Bronchial epithelial cell (primary cell): ENCODE measurements around the gene TMEM171. TPM values are rescaled to one million over a fixed set of nuclear protein-coding genes. Genes with fewer than 3 reads are reported as not detected.

Experiments used
- DNase-seq: peaks from one replicate; pipeline ENCODE4 v3.0.0-alpha.2; 2010; ENCODE audit warnings: low read depth
- FAIRE-seq: peaks from 2 replicates; lab custom pipeline; 2011; peaks lifted over from hg19 to GRCh38; lab: Jason Lieb, UNC
- H3K27me3 ChIP-seq: 2 replicates; pipeline ENCODE4 v1.5.1; 2011; ENCODE audit warnings: low read length; ENCODE audit not compliant: control insufficient read depth, insufficient read depth
- H3K36me3 ChIP-seq: 2 replicates; pipeline ENCODE4 v1.5.1; 2011; ENCODE audit warnings: low read length; ENCODE audit not compliant: control insufficient read depth, insufficient read depth
- H3K4me3 ChIP-seq: 2 replicates; pipeline ENCODE4 v1.5.1; 2011; ENCODE audit warnings: mild to moderate bottlenecking, low read depth, low read length, control low read depth
- CTCF ChIP-seq: IDR thresholded peaks from 2 replicates; pipeline ENCODE4 v1.5.1; 2011; ENCODE audit warnings: mild to moderate bottlenecking, moderate library complexity, low read length, control low read depth, inconsistent platforms; ENCODE audit not compliant: insufficient read depth, severe bottlenecking
- total RNA-seq: library from RNA; depleted of rRNA; stranded (reverse); fragments of >200 nt; gene quantifications from 2 replicates; pipeline ENCODE4 v1.2.1, GENCODE V29; 2014

TMEM171 gene
- total RNA-seq, 1 donor from 2014 or later = 0.26 TPM

DNA sequence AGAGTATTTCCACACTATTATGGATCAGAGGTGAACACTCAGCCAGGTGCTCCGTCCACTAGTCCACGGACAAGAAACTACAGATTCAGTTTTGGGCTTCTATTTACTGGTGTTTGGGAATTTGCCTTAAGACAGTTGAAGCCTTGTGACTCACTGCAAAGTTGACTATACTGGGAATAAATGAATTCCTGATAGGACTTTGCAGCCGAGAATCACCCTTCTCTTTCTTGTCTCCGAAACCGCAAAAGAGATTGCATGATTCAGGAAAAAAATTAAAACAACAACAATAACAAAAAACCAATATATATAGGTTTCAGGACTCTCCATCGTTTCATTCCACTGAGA lies 716 bp downstream of the TMEM171 start:
- FAIRE-seq (no peak), DNase-seq (peak; percentile 41)
- no peaks in the 10 kb centered on the region for H3K27me3 ChIP-seq
- H3K4me3 ChIP-seq = peak overlapping the region; percentile 49
- no peaks in the 10 kb centered on the region for H3K36me3 ChIP-seq
- TF ChIP-seq CTCF = no peak

DNA sequence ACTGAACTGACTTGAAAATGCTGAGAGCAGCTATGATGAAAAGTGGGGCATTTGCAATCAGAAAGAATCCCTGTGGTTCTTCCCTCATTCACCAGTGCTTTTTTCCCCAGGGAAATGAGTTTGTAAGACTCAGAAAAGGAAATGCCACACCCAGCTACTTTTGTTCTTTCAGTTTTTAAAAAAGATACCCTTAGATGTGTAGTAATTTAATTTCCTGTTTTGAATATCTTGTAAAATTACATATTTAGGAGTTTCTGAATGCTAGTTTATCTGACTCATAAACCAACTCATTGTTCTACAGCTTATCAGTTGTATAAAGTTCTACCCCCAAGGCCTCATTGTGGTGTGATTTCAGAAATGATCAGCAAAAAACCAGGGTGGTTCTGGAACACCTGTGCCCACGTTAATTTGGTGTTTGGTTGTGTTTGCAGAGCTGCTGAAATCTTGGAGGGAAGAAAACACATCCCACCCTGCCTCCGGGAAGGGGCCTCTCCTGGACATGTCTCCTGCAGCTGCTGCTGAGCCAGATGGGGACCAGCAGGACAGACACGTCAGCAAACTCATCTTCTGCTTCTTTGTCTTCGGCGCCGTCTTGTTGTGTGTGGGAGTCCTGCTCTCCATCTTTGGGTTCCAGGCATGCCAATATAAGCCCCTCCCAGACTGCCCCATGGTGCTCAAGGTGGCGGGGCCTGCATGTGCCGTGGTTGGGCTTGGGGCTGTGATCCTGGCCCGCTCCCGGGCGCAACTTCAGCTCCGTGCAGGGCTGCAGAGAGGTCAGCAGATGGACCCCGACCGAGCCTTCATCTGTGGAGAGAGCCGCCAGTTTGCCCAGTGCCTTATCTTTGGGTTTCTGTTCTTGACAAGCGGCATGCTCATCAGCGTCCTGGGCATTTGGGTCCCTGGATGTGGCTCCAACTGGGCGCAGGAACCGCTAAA lies 2.8 kb downstream of the TMEM171 start:
- H3K36me3 ChIP-seq = no peaks in the 10 kb centered on the region
- peak; percentile 44 for DNase-seq
- FAIRE-seq = no peak
- no peaks in the 10 kb centered on the region for H3K27me3 ChIP-seq
- no peak for TF ChIP-seq CTCF
- H3K4me3 ChIP-seq = no peak overlapping the region

DNA sequence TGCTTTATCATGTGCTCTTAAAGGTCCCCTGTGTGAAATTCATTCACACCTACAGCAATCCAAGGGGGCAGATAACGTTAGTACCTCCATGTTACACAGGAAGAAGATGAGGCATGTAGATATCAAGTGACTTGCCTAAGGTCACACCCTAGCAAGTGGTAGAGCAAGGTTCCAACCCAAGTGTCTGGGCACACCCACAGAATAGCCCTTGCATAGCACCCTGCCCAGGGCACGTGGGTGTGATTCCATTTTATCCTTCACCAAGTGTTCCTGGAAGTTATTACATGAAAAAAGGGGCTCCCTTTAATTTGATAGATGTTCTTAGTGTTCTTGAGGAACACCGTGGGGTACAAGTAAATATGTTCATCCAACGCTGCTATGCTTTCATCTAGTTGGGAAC lies 4.9 kb downstream of the TMEM171 start:
- DNase-seq (no peak), FAIRE-seq (no peak)
- no peak for TF ChIP-seq CTCF
- no peak overlapping the region for H3K4me3 ChIP-seq
- no peaks in the 10 kb centered on the region for H3K27me3 ChIP-seq
- no peaks in the 10 kb centered on the region for H3K36me3 ChIP-seq

DNA sequence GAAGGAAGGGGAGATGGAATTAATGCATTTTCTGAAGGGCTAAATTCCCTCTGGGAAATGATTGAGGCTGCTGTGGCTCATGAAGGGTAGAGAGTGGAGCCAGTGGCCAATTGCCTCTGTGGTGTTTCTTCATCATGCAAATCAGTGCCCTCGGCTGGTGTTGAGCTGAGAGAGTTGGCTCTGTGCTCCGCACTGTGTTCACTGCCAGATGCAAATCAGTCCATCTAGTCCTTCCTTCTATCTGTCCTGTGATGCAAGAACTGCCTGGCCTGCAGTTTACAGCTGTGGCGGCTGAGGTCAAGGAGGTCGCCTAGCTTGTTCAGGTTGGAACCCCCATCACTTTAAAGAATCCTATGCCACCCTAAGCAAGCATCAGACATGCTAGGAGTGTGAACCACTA lies 6.0 kb downstream of the TMEM171 start:
- Histone ChIP-seq H3K36me3 (no peaks in the 10 kb centered on the region), H3K27me3 (no peaks in the 10 kb centered on the region), H3K4me3 (no peak overlapping the region)
- no peak for FAIRE-seq
- DNase-seq = no peak
- no peak for TF ChIP-seq CTCF

- Histone ChIP-seq H3K36me3 (no peaks in the 10 kb centered on the region), H3K4me3 (no peak overlapping the region), H3K27me3 (no peaks in the 10 kb centered on the region)
- DNase-seq (no peak), FAIRE-seq (no peak)
- TF ChIP-seq CTCF = no peak
Observed at GRCh38 chr5:73126957-73127356, 6.6 kb downstream of the TMEM171 start.
